HK-2 (cell line): ENCODE measurements around the gene NDUFAF5.

Source experiments
- DNase-seq: peaks from one replicate; pipeline ENCODE4 v3.0.0-alpha.2; 2018; ENCODE audit not compliant: unreplicated experiment

The NDUFAF5 gene

GRCh38 chr20:13821876-13822275 lies 37.0 kb downstream of the NDUFAF5 start:
- DNase-seq, result no peak

DNA sequence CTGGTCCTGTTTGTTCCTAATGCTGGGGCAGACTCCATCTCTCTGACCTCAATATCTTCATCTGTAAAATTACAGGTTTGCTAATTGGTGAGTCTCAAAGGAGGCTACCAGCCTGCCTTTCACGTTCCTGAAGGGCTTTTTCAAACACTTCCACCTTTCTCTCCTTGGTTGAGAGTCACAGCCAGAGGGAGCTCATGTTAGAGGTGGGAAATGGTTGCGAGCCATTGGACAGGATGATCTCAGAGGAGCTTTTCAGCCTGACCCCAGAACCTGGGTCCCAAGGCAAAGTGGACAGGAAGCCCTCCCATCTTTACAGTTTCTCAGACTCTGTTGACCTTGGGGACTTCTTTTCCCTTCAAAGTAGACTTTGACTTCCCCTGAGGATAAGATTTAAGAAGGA lies 37.6 kb downstream of the NDUFAF5 start:
- no peak for DNase-seq

DNA sequence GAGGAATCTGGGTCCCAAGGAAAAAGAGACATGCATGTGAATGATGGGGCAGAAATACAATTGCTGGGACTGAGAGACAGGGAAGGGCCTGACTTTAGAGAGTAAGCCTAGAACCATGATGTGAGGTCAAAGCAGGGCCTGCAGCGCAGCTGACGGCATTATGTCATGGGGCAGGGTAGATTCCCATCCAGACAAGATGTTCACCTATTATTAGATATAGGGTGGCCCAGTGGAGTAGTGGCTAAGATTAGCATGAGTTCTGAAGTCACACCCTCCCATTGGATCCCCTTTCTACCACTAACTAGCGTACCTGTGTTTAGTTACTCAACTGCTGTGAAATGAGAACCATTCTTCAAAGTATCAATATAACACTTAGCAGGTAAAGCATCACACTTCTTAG lies 39.6 kb downstream of the NDUFAF5 start:
- DNase-seq, result no peak

DNA sequence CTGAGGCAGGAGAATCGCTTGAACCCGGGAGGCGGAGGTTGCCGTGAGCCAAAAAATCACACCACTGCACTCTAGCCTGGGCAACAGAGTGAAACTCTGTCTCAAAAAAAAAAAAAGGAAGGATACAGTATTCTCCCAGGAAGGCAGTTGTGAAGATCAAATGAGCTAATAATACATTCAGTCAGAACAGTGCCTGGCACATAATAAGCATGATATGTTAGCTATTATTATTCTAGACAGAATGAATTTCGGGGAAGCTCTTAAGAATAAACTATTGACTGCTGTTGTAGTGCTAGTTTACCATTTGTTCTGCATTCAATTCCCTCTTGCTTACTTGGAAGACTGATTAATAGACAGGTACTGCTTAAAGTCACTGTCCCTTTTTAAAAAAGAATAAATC lies 40.6 kb downstream of the NDUFAF5 start:
- DNase-seq, result no peak

DNA sequence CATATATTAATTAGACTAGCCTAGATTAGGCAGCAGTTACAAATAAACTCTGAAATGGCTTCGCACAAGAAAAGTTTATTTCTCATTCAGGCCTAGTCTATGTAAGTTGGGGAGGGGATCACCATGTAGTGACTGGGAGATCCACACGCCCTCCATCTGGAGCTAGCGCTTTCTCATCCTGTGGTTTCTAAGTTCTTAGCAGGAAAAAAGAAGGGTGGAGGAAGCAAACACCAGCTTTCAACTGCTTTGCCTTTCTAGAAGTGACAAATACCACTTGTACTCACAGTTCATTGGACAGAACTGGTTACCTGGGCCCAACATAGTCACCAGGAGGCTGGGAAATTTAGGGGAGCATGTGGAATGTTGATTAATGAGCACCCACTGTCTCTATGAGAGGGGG lies 46.6 kb downstream of the NDUFAF5 start:
- DNase-seq, result no peak

GRCh38 chr20:13838664-13839063 lies 53.8 kb downstream of the NDUFAF5 start:
- DNase-seq, result no peak

- DNase-seq, result peak; percentile 39
These were observed 54.7 kb downstream of the NDUFAF5 start for GRCh38 chr20:13839421-13840092.

GRCh38 chr20:13840093-13840465 lies 55.3 kb downstream of the NDUFAF5 start:
- no peak for DNase-seq

GRCh38 chr20:13841206-13841605 lies 56.4 kb downstream of the NDUFAF5 start:
- no peak for DNase-seq

DNA sequence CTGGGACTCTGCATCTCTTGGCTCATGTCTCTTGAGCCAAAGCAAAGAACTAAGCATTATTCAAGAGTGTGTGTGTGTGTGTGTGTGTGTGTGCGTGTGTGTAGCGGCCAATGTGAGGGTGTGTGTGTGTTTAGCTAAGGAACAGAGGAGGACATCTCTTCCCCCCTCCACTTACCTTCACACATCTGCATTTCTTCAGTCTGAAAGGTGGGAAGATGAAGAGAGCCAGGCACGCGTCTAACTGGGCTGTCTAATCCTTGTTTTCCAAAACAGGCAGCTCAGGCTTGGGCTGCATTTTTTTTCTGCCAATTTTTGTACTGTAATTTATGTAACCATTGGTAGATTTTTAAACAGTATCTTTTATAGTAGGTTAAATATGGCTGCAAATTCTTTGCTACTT lies 59.5 kb downstream of the NDUFAF5 start:
- no peak for DNase-seq

GRCh38 chr20:13851279-13851678 lies 66.5 kb downstream of the NDUFAF5 start:
- no peak for DNase-seq

- no peak for DNase-seq
These were observed 67.5 kb downstream of the NDUFAF5 start for GRCh38 chr20:13852306-13852705.

GRCh38 chr20:13855613-13856012 lies 70.8 kb downstream of the NDUFAF5 start:
- no peak for DNase-seq

- DNase-seq, result no peak
These were observed 71.5 kb downstream of the NDUFAF5 start for GRCh38 chr20:13856354-13856753.

DNA sequence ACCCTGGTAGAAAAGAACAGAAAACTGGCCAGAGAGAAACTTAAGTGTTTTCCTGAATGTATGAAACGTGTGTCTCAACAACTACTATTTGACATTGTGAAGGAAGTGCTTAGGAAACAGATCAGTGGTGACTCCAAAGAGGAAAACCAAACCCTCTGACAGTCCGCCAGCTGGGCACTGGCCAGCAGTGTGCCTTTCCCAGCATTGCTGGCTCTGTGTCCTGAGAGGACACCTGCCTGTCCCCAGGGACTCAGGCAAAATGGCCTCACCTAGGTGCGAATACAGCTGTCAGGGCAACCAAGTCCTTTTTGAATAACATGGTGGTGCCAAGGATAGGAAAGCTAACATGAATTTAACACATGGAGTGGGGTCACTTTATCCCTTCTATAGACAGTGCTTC lies 72.5 kb downstream of the NDUFAF5 start:
- DNase-seq, result no peak

DNA sequence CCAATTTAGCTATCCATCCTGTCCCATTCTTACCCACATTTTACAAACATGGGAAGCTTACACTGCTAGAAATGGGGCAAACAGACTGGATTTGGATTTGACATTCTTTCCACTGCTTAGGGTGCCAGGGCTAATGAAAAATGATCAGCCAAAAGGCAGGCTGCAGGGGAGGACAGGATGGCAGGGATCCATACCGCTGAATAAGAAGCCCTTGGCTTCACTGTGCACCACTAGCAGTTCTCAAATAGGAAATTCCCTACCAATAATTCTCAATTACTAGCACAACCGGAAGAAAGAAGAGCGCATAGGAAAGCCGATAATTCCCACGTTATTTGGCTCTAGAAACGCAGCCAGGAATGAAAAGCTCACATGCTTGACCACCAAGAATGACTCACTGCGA lies 73.1 kb downstream of the NDUFAF5 start:
- no peak for DNase-seq

DNA sequence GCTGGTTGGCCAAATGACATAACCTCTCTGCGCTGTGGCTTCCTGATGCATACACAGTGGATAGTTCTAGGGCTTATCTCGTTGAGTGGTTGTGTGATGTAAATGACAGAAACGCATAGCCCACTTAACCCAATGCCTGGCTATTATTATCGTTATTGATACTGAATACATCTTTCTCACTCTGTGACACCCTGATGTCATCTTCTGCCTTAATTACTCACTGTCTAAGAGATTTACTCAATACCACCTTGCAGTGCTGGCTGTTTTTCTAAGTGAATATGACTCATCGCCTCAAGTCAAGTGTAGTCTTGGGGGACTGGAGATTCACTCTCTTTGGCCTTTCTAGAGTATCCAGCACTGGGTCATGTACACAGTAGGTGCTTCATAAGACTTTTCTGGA lies 73.6 kb downstream of the NDUFAF5 start:
- no peak for DNase-seq

GRCh38 chr20:13858871-13859270 lies 74.0 kb downstream of the NDUFAF5 start:
- no peak for DNase-seq

DNA sequence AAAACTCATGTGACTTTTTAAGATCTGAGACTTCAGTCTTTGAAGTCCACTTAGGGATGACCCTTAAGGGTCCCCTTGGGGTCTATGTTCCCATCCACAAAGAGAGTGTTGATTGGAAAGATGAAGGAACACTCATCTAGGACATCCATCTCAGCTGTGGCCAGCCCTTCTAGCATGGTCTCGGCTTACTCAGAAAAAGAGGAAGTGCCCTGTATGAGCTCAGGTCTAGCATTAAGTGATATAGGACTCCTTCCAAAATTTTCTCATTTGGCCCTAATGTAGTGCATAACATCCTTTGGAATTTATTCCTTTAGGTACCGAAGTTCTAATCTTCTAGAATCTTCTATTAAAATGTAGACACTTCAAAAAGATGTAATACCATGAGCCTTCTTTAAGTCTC lies 77.4 kb downstream of the NDUFAF5 start:
- no peak for DNase-seq

DNA sequence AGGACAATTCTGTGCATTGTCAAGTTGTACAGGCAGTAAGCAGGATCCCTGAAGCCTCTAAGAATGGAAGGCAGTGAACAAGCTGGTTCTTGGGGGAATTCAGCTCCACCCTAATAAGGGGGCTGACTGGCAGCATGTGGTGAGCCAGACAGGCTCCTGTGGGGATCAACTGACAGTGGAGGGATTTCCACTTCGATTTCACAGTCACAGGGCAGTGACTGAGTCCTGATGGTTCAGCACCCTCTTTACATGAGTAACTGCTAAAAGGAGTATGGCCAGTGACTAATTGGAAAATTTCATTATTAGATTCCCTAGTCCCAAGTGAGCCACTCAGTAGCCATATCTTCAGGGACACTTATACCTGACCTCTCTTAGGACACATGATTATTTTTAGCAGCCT lies 78.4 kb downstream of the NDUFAF5 start:
- no peak for DNase-seq

- DNase-seq, result no peak
These were observed 80.3 kb downstream of the NDUFAF5 start for GRCh38 chr20:13865156-13865555.

DNA sequence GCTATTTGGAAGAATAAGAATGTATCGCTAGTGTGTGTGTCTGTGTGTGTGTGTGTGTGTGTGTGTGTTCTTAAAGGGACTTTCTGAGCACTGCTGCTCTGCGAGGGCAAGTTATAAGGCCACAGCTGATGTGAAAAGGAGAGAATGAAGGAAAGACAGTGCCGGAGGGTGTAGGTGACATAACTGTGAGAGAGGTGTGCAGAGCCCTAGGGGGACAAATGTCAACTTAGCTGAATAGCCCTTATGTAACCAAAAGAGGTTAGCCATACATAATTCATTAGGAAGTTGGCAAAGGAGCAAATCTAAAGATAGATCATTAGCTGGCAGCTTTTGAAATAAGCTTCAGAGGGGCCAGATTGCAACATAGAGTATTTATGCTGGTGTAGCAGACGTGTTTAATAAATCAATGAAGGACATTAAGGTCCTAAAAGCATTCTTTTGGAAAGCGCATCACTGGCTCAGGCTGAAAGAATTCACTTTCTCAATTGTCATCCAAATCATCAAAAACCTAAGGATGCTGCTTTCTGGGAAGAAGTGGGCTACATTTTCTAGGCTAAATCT lies 81.0 kb downstream of the NDUFAF5 start:
- no peak for DNase-seq

DNA sequence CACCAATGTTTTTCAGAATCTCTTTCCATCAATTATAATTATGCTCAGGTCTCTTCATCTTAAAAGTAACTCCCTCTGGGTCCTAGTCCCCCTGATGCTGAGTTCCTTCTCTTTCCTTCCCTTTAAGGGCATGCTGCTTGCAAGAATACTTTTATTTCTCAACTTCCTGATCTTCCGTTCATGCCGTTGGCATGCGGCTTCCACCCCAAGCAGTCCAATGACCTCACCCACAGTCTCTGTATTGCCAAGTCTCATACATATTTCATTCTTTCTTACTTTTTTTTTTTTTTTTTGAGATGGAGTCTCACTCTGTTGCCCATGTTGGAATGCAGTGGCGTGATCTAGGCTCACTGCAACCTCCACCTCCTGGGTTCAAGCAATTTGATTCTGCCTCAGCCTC lies 83.5 kb downstream of the NDUFAF5 start:
- DNase-seq, result no peak

- no peak for DNase-seq
These were observed 85.4 kb downstream of the NDUFAF5 start for GRCh38 chr20:13870170-13870748.
